ENCODE results near the gene ROR2. TPM values are rescaled to one million over a fixed set of nuclear protein-coding genes. Genes with fewer than 3 reads are reported as not detected.

ROR2 gene
- total RNA-seq, 1 experiment from 2014 or later, result 2.7 TPM

GRCh38 chr9:91582181-91582580, 367.8 kb downstream of the ROR2 start:
- H3K27ac Mint-ChIP-seq, result no peak overlapping the region
- H4K5ac ChIP-seq (ENCODE audit: insufficient read length, low read depth, low read length), result no peak overlapping the region
- no peaks in the 10 kb centered on the region for H3K36me3 Mint-ChIP-seq (ENCODE audit: insufficient read depth in 1 of 3, low read depth in 3 of 3)
- no peak overlapping the region for H3K27ac ChIP-seq (ENCODE audit: insufficient read length, low read depth, low read length)
- H3K4me1 Mint-ChIP-seq, result peaks cover 18 to 24% of the 10 kb centered on the region in 2 experiments
- H3K4me1 ChIP-seq (ENCODE audit: insufficient read depth, low read length), result no peaks in the 10 kb centered on the region
- H3K27me3 ChIP-seq (ENCODE audit: insufficient read depth, low read length), result no peaks in the 10 kb centered on the region
- H3K4ac ChIP-seq (ENCODE audit: low read depth, low read length), result no peak overlapping the region
- no peak overlapping the region for H4K91ac ChIP-seq (ENCODE audit: insufficient read length, low read depth, low read length)
- H3K9me3 Mint-ChIP-seq, result no peaks in the 10 kb centered on the region
- no peak overlapping the region for H2BK20ac ChIP-seq (ENCODE audit: low read depth, low read length, poor library complexity, severe bottlenecking)
- no peaks in the 10 kb centered on the region for H3K79me1 ChIP-seq (ENCODE audit: insufficient read depth, low read depth, low read length, poor library complexity, severe bottlenecking)
- no peak overlapping the region for H3K9ac ChIP-seq (ENCODE audit: extremely low read depth, insufficient read length, low read length)
- no peak for DNase-seq
- H4K8ac ChIP-seq (replicated peaks; ENCODE audit: insufficient read length, low read depth, low read length), result no peak overlapping the region
- H2AFZ ChIP-seq (ENCODE audit: low read length), result no peak overlapping the region
- no peak overlapping the region for H3K18ac ChIP-seq (ENCODE audit: insufficient read length, low read depth, low read length)
- TF ChIP-seq CTCF (conservative IDR thresholded peaks at IDR 0.05), result no peak
- H3K79me2 ChIP-seq (ENCODE audit: insufficient read depth, low read length), result no peaks in the 10 kb centered on the region
- no peak overlapping the region for H3K4me3 Mint-ChIP-seq
- no peaks in the 10 kb centered on the region for H3K9me3 ChIP-seq (ENCODE audit: control insufficient read depth, low read depth, low read length)
- H2BK15ac ChIP-seq (ENCODE audit: low read depth, low read length), result no peak overlapping the region
- no peaks in the 10 kb centered on the region for H4K20me1 ChIP-seq (ENCODE audit: control insufficient read depth, insufficient read depth, insufficient read length)
- H2AK5ac ChIP-seq (ENCODE audit: insufficient read length, low read length), result no peak overlapping the region
- no peak overlapping the region for H2BK120ac ChIP-seq (ENCODE audit: low read depth, low read length, poor library complexity, severe bottlenecking)
- H2BK5ac ChIP-seq (ENCODE audit: insufficient read length, low read length), result no peak overlapping the region
- H3K23me2 ChIP-seq (ENCODE audit: insufficient read length, low read depth, low read length, poor library complexity, severe bottlenecking), result no peaks in the 10 kb centered on the region
- no peak overlapping the region for H3K56ac ChIP-seq (ENCODE audit: insufficient read length, low read depth, low read length)
- no peaks in the 10 kb centered on the region for H3K27me3 Mint-ChIP-seq (ENCODE audit: low read depth)
- no CpG with 5 or more reads among the region's 4 CpGs for WGBS (ENCODE audit: extremely low coverage, insufficient read length, low lambda C conversion rate)
- H3K4me2 ChIP-seq (ENCODE audit: insufficient read depth, insufficient read length, low read length), result no peak overlapping the region
- no peak overlapping the region for H2BK12ac ChIP-seq (ENCODE audit: insufficient read length, low read depth, low read length)
- H3K14ac ChIP-seq (ENCODE audit: insufficient read depth, low read length), result no peak overlapping the region
- no peak overlapping the region for H3T11ph ChIP-seq (ENCODE audit: low read length)
- H3K23ac ChIP-seq (ENCODE audit: insufficient read length, low read depth, low read length), result no peak overlapping the region
